ENCODE measurements around the gene SLC25A33.

DNA sequence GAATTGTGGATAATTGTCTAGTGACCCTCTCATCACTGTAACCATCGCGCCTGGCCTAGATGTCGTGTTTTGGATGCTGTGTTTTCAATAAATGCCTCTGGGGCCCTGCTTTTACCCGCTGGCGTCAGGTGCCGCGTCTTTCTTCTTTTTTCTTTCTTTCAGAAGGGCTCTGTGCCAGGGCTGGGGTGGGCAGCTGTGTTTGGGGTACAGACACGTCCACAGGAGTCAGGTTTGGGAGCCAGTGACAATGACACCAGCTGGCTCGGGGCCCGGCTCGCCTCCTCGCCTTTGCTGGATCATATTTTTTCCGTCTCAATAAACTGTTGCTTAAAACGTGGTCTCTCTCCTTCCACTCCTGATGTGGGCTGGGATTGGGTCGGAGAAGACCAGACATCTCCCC, 65.6 kb downstream of the SLC25A33 start:
- TF ChIP-seq, protein P1, sequence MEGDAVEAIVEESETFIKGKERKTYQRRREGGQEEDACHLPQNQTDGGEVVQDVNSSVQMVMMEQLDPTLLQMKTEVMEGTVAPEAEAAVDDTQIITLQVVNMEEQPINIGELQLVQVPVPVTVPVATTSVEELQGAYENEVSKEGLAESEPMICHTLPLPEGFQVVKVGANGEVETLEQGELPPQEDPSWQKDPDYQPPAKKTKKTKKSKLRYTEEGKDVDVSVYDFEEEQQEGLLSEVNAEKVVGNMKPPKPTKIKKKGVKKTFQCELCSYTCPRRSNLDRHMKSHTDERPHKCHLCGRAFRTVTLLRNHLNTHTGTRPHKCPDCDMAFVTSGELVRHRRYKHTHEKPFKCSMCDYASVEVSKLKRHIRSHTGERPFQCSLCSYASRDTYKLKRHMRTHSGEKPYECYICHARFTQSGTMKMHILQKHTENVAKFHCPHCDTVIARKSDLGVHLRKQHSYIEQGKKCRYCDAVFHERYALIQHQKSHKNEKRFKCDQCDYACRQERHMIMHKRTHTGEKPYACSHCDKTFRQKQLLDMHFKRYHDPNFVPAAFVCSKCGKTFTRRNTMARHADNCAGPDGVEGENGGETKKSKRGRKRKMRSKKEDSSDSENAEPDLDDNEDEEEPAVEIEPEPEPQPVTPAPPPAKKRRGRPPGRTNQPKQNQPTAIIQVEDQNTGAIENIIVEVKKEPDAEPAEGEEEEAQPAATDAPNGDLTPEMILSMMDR (IDR thresholded peaks at IDR 0.05): no peak
- TF ChIP-seq, protein P2, sequence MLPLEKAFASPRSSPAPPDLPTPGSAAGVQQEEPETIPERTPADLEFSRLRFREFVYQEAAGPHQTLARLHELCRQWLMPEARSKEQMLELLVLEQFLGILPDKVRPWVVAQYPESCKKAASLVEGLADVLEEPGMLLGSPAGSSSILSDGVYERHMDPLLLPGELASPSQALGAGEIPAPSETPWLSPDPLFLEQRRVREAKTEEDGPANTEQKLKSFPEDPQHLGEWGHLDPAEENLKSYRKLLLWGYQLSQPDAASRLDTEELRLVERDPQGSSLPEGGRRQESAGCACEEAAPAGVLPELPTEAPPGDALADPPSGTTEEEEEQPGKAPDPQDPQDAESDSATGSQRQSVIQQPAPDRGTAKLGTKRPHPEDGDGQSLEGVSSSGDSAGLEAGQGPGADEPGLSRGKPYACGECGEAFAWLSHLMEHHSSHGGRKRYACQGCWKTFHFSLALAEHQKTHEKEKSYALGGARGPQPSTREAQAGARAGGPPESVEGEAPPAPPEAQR (CRISPR knock-in tag; IDR thresholded peaks at IDR 0.05): no peak
- TF ChIP-seq NR1H2 (CRISPR knock-in tag; IDR thresholded peaks at IDR 0.05): no peak
- TF ChIP-seq, protein P3, sequence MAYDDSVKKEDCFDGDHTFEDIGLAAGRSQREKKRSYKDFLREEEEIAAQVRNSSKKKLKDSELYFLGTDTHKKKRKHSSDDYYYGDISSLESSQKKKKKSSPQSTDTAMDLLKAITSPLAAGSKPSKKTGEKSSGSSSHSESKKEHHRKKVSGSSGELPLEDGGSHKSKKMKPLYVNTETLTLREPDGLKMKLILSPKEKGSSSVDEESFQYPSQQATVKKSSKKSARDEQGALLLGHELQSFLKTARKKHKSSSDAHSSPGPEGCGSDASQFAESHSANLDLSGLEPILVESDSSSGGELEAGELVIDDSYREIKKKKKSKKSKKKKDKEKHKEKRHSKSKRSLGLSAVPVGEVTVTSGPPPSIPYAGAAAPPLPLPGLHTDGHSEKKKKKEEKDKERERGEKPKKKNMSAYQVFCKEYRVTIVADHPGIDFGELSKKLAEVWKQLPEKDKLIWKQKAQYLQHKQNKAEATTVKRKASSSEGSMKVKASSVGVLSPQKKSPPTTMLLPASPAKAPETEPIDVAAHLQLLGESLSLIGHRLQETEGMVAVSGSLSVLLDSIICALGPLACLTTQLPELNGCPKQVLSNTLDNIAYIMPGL (CRISPR knock-in tag; IDR thresholded peaks at IDR 0.05): no peak

All from WTC11 (cell line).